ENCODE measurements around the gene MISP.

MISP gene

GRCh38 chr19:808423-808775, 57.5 kb downstream of the MISP start:
- no peak for DNase-seq (ENCODE audit: low spot score)

- no peak for DNase-seq (ENCODE audit: low spot score)
Observed at GRCh38 chr19:810077-810855, 59.4 kb downstream of the MISP start.

DNA sequence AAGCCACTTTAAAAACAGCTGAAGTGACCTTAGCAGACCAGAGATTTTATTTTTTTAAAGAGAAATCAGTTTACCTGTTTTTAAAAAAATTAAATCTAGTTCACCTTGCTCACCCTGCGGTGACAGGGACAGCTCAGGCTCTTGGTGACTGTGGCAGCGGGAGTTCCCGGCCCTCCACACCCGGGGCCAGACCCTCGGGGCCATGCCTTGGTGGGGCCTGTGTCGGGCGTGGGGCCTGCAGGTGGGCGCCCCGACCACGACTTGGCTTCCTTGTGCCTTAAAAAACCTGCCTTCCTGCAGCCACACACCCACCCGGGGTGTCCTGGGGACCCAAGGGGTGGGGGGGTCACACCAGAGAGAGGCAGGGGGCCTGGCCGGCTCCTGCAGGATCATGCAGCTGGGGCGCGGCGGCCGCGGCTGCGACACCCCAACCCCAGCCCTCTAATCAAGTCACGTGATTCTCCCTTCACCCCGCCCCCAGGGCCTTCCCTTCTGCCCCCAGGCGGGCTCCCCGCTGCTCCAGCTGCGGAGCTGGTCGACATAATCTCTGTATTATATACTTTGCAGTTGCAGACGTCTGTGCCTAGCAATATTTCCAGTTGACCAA, 60.1 kb downstream of the MISP start:
- no peak for DNase-seq (ENCODE audit: low spot score)

- no peak for DNase-seq (ENCODE audit: low spot score)
Observed at GRCh38 chr19:811506-812048, 60.7 kb downstream of the MISP start.

DNA sequence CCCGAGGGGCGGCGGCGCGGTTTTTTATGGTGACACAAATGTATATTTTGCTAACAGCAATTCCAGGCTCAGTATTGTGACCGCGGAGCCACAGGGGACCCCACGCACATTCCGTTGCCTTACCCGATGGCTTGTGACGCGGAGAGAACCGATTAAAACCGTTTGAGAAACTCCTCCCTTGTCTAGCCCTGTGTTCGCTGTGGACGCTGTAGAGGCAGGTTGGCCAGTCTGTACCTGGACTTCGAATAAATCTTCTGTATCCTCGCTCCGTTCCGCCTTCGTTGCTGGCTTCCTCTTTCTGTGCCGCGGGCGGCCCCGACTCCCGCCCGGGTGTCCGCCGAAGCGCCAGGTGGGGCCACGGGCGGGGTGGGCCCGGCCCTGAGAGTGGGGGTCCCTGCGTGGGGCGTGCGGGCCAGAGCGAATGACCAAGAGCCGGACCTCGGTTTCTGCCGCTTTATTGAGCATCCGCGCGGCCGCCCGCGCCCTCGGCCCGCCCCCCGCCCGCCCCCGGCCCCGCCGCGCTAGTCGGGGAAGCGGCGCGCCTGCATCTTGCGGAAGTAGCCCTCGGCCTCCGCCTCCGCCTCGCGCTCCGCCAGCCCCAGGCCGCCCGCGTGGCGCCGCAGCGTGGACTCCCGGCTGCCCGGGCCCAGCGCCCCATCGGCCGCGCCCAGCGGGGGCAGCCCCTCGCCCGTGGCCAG, 61.3 kb downstream of the MISP start:
- DNase-seq (ENCODE audit: low spot score): no peak

DNA sequence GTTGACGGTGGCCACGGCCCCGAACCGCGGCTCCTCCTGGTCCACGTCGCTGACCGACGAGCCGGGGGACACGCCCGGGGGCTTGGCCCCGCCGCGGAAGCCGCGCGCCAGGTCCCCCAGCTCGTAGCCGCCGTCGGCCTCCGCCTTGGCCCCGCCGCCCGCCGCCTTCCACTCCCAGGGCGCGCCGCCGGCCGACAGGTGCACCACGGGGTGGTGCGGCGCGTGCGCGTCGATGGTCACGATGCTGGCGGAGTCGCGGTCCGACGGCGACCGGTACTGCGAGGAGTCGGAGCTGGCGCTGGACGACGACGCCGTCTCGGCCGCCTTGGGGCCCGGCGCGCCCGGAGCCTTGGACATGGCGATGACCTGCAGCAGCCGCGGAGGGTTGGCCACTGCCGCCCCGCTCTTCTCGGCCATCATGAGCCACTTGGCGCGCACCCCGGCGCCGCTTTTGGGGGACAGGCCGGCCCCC, 61.9 kb downstream of the MISP start:
- no peak for DNase-seq (ENCODE audit: low spot score)

GRCh38 chr19:813219-814151, 62.6 kb downstream of the MISP start:
- DNase-seq (ENCODE audit: low spot score): no peak
